ENCODE measurements around the gene LRBA.

Gene LRBA

GRCh38 chr4:150252741-150253140 lies 762.3 kb downstream of the LRBA start:
- DNase-seq (ENCODE audit: low read depth) = no peak
- TF ChIP-seq CTCF (conservative IDR thresholded peaks at IDR 0.05; ENCODE audit: low read length) = no peak
- no peak overlapping the region for H3K4me3 ChIP-seq (ENCODE audit: low read length)

GRCh38 chr4:150252306-150252705 lies 762.8 kb downstream of the LRBA start:
- no peak for TF ChIP-seq CTCF (conservative IDR thresholded peaks at IDR 0.05; ENCODE audit: low read length)
- DNase-seq (ENCODE audit: low read depth) = no peak
- H3K4me3 ChIP-seq (ENCODE audit: low read length) = no peak overlapping the region

- TF ChIP-seq CTCF (conservative IDR thresholded peaks at IDR 0.05; ENCODE audit: low read length) = no peak
- DNase-seq (ENCODE audit: low read depth) = no peak
- no peak overlapping the region for H3K4me3 ChIP-seq (ENCODE audit: low read length)
Measured at GRCh38 chr4:150251752-150252190, 763.3 kb downstream of the LRBA start.

GRCh38 chr4:150250998-150251651 lies 764.0 kb downstream of the LRBA start:
- no peak for DNase-seq (ENCODE audit: low read depth)
- TF ChIP-seq CTCF (conservative IDR thresholded peaks at IDR 0.05; ENCODE audit: low read length) = no peak
- H3K4me3 ChIP-seq (ENCODE audit: low read length) = no peak overlapping the region

- H3K4me3 ChIP-seq (ENCODE audit: low read length) = no peak overlapping the region
- TF ChIP-seq CTCF (conservative IDR thresholded peaks at IDR 0.05; ENCODE audit: low read length) = no peak
- no peak for DNase-seq (ENCODE audit: low read depth)
Measured at GRCh38 chr4:150250293-150250997, 764.6 kb downstream of the LRBA start.

GRCh38 chr4:150248181-150248580 lies 766.9 kb downstream of the LRBA start:
- TF ChIP-seq CTCF (conservative IDR thresholded peaks at IDR 0.05; ENCODE audit: low read length) = no peak
- H3K4me3 ChIP-seq (ENCODE audit: low read length) = no peak overlapping the region
- DNase-seq (ENCODE audit: low read depth) = no peak

- no peak for DNase-seq (ENCODE audit: low read depth)
- no peak for TF ChIP-seq CTCF (conservative IDR thresholded peaks at IDR 0.05; ENCODE audit: low read length)
- no peak overlapping the region for H3K4me3 ChIP-seq (ENCODE audit: low read length)
Measured at GRCh38 chr4:150247184-150247583, 767.9 kb downstream of the LRBA start.
